GM21526 (cell line): ENCODE results near the gene EXD1.
"Not testable (repeated sequence)": the region's sequence is repeated elsewhere in the genome, so short reads cannot be mapped to it uniquely, and the experiment has no call there.

Experiments
- ATAC-seq: cut with Tn5 transposase; IDR thresholded peaks from one replicate; pipeline ENCODE4 v1.9.1; 2021; ENCODE audit warnings: moderate library complexity; ENCODE audit not compliant: unreplicated experiment, low FRiP score

Gene EXD1

GRCh38 chr15:41151451-41152005 lies 79.0 kb downstream of the EXD1 start:
- no peak for ATAC-seq

- ATAC-seq = no peak
These were observed 80.3 kb downstream of the EXD1 start for GRCh38 chr15:41150279-41150678.

- no peak for ATAC-seq
These were observed 82.5 kb downstream of the EXD1 start for GRCh38 chr15:41148065-41148464.

- no peak for ATAC-seq
These were observed 90.9 kb downstream of the EXD1 start for GRCh38 chr15:41139619-41140018.

GRCh38 chr15:41139112-41139511 lies 91.4 kb downstream of the EXD1 start:
- not testable (repeated sequence) for ATAC-seq

- not testable (repeated sequence) for ATAC-seq
These were observed 95.0 kb downstream of the EXD1 start for GRCh38 chr15:41135580-41135979.

GRCh38 chr15:41133454-41133853 lies 97.1 kb downstream of the EXD1 start:
- ATAC-seq = no peak
